ENCODE results near the gene NCKIPSD.

DNA sequence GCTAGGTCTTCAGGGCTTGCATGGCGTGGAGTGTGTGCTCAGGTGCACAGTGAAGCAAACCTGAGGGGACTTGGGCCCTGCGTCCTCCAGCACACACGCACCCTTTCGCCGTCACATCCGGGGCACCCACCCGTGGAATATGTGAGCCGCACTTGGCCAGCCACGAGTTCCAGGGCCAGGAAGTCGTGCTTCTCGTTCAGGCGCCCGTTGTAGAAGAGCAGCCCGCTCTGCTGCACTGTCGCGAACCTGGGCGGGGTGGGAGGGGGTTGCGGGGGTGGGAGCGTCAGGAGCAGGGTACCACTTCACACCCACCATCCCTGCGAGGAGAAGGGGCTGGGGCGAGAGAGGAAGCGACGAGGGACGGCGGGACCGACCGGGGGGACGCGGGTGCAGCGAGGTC is 30.1 kb downstream of the NCKIPSD start:
- TF ChIP-seq CTCF (IDR thresholded peaks at IDR 0.05; ENCODE audit: low read length) (no peak), EZH2 (optimal IDR thresholded peaks at IDR 0.05; ENCODE audit: low read depth, low read length) (no peak)
